ENCODE results near the gene TNKS2.
A peak's percentile ranks its signal among the peaks of the same experiment; 100 is the strongest.

TNKS2 gene

DNA sequence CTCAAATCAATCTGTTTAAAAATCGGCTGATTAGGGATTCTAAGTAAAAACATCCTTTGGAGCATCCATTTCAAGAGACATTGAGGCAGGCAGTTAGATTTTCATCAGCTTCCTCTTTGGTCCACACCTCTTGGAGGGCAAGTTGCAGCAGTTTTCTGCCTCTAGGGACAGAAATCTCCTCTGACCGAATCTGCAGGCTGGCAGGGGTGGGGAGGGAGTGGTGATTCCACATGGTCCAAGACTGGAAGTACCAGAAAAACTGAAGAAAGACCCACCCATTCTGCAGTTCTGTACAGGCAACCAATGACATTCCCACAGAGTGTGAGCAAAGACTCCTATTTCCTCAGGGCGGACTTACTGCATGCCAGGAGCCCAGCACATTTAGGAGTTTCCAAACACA is 82.1 kb downstream of the TNKS2 start:
- Histone ChIP-seq H3K36me3 (ENCODE audit: insufficient read depth, low read length) (no peaks in the 10 kb centered on the region), H3K4me2 (ENCODE audit: low read depth, low read length, poor library complexity, severe bottlenecking) (no peak overlapping the region), H3K79me2 (ENCODE audit: insufficient read depth, low read length) (no peaks in the 10 kb centered on the region), H3K9me3 (ENCODE audit: insufficient read depth, low read depth, low read length) (no peaks in the 10 kb centered on the region), H3K9ac (ENCODE audit: low read depth, low read length, poor library complexity, severe bottlenecking) (no peak overlapping the region), H2AFZ (ENCODE audit: low read length) (no peak overlapping the region), H3K4me3 (ENCODE audit: low read length, poor library complexity, severe bottlenecking) (no peak overlapping the region), H3K9me2 (replicated peaks; ENCODE audit: low read depth, low read length) (no peaks in the 10 kb centered on the region), H3K4me1 (ENCODE audit: insufficient read depth, low read length, poor library complexity, severe bottlenecking) (no peaks in the 10 kb centered on the region), H3F3A (ENCODE audit: low read depth) (no peaks in the 10 kb centered on the region), H4K20me1 (ENCODE audit: insufficient read depth, low read length, poor library complexity, severe bottlenecking) (no peaks in the 10 kb centered on the region), H3K27me3 (ENCODE audit: insufficient read depth, low read length, poor library complexity, severe bottlenecking) (no peaks in the 10 kb centered on the region)
- TF ChIP-seq, protein P1, sequence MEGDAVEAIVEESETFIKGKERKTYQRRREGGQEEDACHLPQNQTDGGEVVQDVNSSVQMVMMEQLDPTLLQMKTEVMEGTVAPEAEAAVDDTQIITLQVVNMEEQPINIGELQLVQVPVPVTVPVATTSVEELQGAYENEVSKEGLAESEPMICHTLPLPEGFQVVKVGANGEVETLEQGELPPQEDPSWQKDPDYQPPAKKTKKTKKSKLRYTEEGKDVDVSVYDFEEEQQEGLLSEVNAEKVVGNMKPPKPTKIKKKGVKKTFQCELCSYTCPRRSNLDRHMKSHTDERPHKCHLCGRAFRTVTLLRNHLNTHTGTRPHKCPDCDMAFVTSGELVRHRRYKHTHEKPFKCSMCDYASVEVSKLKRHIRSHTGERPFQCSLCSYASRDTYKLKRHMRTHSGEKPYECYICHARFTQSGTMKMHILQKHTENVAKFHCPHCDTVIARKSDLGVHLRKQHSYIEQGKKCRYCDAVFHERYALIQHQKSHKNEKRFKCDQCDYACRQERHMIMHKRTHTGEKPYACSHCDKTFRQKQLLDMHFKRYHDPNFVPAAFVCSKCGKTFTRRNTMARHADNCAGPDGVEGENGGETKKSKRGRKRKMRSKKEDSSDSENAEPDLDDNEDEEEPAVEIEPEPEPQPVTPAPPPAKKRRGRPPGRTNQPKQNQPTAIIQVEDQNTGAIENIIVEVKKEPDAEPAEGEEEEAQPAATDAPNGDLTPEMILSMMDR (conservative IDR thresholded peaks at IDR 0.05; ENCODE audit: low read length) = no peak
- TF ChIP-seq EZH2phosphoT487 (IDR thresholded peaks at IDR 0.05; ENCODE audit: borderline replicate concordance) = no peak

DNA sequence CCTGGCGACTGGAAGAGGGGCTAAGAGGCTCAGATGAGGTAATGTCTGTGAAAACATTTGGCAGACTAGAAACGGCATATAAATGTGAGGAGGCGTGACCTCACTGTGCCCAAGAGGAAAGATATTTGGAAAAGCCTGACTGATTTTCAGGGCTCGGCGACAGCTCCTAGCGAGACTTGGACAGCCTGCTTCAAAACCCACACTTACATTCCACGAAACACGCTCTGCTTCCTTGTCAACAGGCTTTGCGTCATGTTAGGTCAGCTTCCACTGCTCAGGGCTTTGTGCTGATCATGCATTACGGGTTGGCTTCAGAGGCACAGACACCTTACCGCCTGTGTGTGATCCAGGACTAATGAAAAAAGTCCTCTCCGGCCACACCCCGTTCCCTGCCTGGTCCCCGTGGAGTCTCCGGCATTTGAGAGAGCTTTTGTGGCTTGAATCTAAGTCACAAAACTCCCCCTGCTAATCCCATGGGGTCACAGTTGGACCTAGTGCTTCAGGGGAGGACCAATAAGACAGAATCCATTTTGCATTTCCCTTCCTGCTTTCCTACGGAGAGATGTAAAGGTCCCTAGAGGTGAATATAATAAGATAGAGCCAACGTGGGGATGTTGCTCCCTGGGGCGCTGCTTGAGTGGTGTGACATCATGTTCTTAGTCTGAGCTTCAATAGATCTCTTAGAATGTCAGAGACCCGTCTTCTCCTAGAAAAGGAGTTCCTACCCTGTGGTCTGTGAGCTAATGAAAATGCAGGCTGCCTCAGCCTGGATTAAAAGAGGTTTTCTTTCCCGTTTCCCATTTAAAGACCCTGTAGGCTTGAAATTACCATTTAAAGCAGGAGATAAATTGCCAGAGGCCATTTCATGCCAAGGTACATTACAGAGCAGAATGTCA is 85.6 kb downstream of the TNKS2 start:
- H3K9me2 ChIP-seq (replicated peaks; ENCODE audit: low read depth, low read length) = no peaks in the 10 kb centered on the region
- H3F3A ChIP-seq (ENCODE audit: low read depth) = no peaks in the 10 kb centered on the region
- H3K27me3 ChIP-seq (ENCODE audit: insufficient read depth, low read length, poor library complexity, severe bottlenecking) = no peaks in the 10 kb centered on the region
- H3K4me2 ChIP-seq (ENCODE audit: low read depth, low read length, poor library complexity, severe bottlenecking) = no peak overlapping the region
- TF ChIP-seq, protein P1 (conservative IDR thresholded peaks at IDR 0.05; ENCODE audit: low read length) = no peak
- no peak for TF ChIP-seq EZH2phosphoT487 (IDR thresholded peaks at IDR 0.05; ENCODE audit: borderline replicate concordance)
- no peaks in the 10 kb centered on the region for H3K36me3 ChIP-seq (ENCODE audit: insufficient read depth, low read length)
- H3K79me2 ChIP-seq (ENCODE audit: insufficient read depth, low read length) = no peaks in the 10 kb centered on the region
- peaks cover 4% of the 10 kb centered on the region for H3K4me1 ChIP-seq (ENCODE audit: insufficient read depth, low read length, poor library complexity, severe bottlenecking)
- H2AFZ ChIP-seq (ENCODE audit: low read length) = peak overlapping the region; percentile 6; the same call in 1 of the 2 replicates
- H3K9me3 ChIP-seq (ENCODE audit: insufficient read depth, low read depth, low read length) = no peaks in the 10 kb centered on the region
- H3K9ac ChIP-seq (ENCODE audit: low read depth, low read length, poor library complexity, severe bottlenecking) = no peak overlapping the region
- H4K20me1 ChIP-seq (ENCODE audit: insufficient read depth, low read length, poor library complexity, severe bottlenecking) = no peaks in the 10 kb centered on the region
- H3K4me3 ChIP-seq (ENCODE audit: low read length, poor library complexity, severe bottlenecking) = no peak overlapping the region

DNA sequence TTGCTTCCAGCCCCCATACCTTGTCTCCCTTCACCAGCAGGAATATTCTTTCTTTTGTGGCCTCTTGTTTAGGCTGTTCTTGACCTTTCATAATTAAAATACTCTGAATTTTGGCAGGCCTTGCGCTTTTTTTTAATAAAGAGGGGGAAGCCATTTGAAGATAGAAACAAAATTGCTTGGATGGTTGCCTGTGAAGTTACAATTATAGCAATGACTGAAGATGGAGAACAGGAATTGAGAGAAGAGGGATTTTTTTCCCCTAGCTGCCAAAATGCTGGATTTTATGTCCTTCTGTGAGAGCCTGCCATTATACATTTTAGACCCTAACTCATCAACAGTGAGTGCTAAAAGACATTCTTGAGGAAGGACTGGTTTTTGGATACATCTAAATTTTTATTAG is 86.3 kb downstream of the TNKS2 start:
- H3K9ac ChIP-seq (ENCODE audit: low read depth, low read length, poor library complexity, severe bottlenecking) = no peak overlapping the region

More for the DNA sequence above, 86.3 kb downstream of the TNKS2 start:
- Histone ChIP-seq H4K20me1 (ENCODE audit: insufficient read depth, low read length, poor library complexity, severe bottlenecking) (no peaks in the 10 kb centered on the region), H3K79me2 (ENCODE audit: insufficient read depth, low read length) (no peaks in the 10 kb centered on the region), H3K4me3 (ENCODE audit: low read length, poor library complexity, severe bottlenecking) (no peak overlapping the region), H3K27me3 (ENCODE audit: insufficient read depth, low read length, poor library complexity, severe bottlenecking) (no peaks in the 10 kb centered on the region), H3K9me3 (ENCODE audit: insufficient read depth, low read depth, low read length) (no peaks in the 10 kb centered on the region), H3K4me2 (ENCODE audit: low read depth, low read length, poor library complexity, severe bottlenecking) (no peak overlapping the region), H3F3A (ENCODE audit: low read depth) (no peaks in the 10 kb centered on the region), H3K36me3 (ENCODE audit: insufficient read depth, low read length) (no peaks in the 10 kb centered on the region), H2AFZ (ENCODE audit: low read length) (peak overlapping the region; percentile 6; the same call in 1 of the 2 replicates), H3K9me2 (replicated peaks; ENCODE audit: low read depth, low read length) (no peaks in the 10 kb centered on the region), H3K4me1 (ENCODE audit: insufficient read depth, low read length, poor library complexity, severe bottlenecking) (peaks cover 4% of the 10 kb centered on the region)
- no peak for TF ChIP-seq EZH2phosphoT487 (IDR thresholded peaks at IDR 0.05; ENCODE audit: borderline replicate concordance)
- TF ChIP-seq, protein P1 (conservative IDR thresholded peaks at IDR 0.05; ENCODE audit: low read length) = no peak

Data from Loucy (cell line).